NAMALWA (cell line): Measurements from ENCODE around the gene TARP.
"Not testable (repeated sequence)": the region's sequence is repeated elsewhere in the genome, so short reads cannot be mapped to it uniquely, and the experiment has no call there.

Experiments used
- DNase-seq: peaks from one replicate; pipeline ENCODE4 v3.0.0-alpha.2; 2015; ENCODE audit warnings: low spot score

TARP gene

DNA sequence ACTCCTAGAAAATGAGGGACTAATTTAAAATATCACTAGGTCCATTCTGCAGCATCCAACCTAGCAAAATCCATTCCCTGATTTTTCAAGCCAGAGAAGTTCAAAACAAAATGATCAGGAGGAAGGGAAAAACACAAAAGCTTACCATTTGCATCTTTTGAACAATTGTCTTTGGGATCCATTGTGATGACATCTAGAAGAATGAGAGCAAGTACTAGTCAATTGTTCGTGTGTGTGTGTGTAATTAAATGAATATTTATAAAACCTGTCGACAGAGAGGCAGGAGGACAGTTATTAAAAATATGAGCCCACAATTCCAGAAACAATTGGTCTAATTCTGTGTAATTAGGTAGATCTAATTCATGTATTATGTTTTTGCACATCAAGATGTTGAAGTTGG is 11.4 kb downstream of the TARP start:
- not testable (repeated sequence) for DNase-seq

- not testable (repeated sequence) for DNase-seq
Measured at GRCh38 chr7:38261601-38262000, 11.8 kb downstream of the TARP start.

- not testable (repeated sequence) for DNase-seq
Measured at GRCh38 chr7:38259157-38259556, 14.3 kb downstream of the TARP start.

DNA sequence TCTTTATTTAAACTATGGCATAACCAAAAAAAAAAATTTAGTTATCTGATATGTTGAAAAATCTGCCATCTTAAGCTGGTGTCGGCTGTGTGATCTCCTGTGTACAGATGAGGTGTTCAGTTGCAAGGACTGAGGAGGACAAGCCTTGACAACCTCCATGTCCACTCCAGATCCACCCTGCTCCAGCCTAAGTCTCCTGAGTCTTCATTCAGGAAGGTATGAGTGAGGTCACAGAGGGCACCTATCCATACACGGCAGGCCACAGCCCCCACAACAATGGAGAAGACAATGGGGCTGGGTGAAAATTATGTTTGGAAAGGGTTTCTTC is 16.1 kb downstream of the TARP start:
- DNase-seq: no peak

GRCh38 chr7:38249849-38250248 is 23.6 kb downstream of the TARP start:
- not testable (repeated sequence) for DNase-seq

GRCh38 chr7:38248069-38248567 is 25.3 kb downstream of the TARP start:
- no peak for DNase-seq

DNA sequence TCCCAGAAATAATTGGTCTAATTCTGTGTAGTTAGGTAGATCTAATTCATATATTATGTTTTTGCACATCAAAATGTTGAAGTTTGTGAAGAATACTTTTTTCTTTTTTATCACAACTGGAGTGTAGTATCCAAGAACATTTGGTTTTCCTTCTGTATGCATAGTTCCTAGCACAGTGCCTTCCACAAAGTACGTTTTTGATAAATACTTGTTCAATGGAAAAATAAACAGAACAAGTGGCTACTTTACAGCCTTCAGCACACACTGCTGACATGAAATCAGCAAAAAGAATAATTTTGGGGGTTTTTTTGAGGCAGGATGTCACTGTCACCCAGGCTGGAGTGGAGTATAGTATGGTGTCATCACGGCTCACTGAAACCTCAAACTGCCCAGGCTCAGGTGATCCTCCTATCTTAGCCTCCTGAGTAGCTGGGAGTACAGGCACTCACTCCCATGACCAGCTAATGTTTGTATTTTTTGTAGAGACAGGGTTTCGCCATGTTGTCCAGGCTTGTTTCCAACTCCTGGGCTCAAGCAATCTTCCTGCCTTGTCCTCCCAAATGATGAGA is 27.9 kb downstream of the TARP start:
- no peak for DNase-seq

DNA sequence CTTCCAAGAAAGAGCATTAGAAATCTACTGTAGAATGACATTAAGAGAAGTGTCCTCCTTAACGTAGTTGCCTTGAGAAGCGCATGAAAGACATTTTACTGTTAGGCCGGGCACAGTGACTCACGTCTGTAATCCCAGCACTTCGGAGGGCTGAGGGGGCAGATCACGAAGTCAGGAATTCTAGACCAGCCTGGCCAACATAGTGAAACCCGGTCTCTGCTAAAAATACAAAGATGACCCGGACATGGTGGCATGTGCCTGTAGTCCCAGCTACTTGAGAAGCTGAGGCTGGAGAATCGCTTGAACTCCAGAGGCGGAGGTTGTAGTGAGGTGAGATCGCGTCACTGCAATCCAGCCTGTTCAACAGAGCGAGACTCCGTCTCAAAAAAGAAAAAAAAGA is 28.9 kb downstream of the TARP start:
- DNase-seq: no peak

DNA sequence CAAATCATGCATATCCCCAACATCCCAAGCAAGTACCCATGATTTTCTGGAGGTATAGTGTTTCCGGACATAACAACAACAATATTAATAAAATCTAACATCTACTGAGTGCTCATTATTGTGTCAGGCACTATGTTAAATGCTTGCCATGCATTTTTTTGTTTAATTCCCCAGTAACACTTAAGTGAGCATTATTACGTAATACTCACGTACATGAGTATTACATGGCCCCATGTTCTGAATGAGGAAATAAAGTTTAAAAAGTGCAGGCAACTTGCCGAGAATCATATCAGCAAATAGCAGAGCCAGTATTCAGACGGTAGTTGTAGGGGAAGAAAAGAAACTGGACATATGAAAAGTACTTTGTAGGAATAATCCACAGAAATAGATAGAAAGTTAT is 30.1 kb downstream of the TARP start:
- not testable (repeated sequence) for DNase-seq

GRCh38 chr7:38242814-38243213 is 30.6 kb downstream of the TARP start:
- no peak for DNase-seq

GRCh38 chr7:38241071-38241470 is 32.4 kb downstream of the TARP start:
- no peak for DNase-seq

DNA sequence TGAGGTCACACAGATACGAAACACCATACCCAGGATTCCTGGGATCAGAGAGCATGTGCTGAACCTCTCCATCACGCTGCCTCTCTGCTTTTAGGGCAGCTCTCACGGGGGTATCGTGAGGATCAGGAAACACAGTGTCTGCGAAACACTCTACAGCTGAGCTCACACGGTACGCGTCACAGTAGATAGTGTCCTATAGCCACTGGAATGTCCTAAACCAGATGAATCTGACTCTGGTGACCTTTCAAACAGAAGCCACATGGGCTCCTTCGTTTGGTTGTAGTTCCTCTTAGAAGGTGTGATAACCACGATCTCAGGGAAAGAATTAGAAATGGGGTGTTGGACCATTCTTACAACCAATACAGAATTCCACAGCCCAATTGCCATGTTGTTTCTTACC is 34.3 kb downstream of the TARP start:
- DNase-seq: not testable (repeated sequence)

DNA sequence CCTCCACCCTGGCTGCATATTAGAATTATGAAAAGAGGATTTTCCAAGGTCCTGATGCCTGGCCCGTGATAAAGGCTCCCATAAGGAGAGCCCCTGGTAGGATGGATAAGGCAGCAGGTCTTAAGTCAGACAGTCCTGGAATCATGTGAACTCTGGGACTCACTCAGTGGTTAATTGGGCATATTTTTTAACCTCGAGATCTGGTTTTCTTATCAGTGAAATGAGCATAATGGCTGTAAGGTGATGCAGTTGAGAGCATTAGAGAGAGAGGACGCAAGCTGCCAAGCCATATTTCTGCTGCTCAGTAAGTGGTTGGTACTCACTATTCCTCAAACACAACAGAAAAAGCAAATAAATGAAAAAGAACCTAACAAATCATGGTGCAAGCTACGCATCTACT is 37.8 kb downstream of the TARP start:
- no peak for DNase-seq

GRCh38 chr7:38234759-38235158 is 38.7 kb downstream of the TARP start:
- DNase-seq: not testable (repeated sequence)

DNA sequence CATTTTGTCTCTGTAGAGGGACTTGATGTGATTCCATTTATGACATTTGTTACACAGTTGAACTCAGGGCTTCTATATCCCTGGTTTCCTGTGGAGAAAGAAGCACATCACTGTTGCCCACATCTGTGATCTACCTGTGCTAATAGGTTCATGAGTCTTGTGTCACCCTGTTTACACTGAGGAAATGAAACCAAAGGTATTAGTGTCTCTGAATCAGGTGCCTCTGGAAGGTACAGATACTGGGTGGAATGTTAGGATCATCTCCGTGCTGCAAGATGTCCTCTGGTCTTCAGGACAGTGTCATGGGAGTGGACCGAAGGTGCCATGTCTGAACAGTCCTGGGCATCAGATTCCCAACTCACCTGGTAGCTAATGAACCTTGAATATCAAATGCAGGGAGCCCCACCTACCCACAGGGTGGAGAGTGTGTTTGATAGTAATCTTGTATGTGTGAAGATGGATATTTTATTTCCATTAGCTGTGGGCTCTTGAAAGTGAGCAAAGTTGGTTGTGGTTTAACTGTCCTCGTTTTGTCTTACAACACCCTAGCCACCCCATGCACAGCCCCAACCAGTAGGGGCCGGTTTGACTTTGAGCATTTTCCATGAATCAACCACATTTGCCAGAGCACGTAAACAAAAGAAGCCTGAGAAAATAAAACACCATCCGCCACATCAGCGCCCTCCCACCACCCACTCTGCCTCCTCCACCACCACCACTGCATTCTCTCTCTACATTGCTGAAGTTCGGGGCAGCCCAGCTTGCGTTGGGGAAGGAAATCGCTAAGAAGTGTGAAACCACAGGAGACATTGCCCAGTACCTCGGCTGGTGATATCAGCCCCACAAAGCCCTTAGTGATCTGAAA is 40.7 kb downstream of the TARP start:
- peak; percentile 17 for DNase-seq

DNA sequence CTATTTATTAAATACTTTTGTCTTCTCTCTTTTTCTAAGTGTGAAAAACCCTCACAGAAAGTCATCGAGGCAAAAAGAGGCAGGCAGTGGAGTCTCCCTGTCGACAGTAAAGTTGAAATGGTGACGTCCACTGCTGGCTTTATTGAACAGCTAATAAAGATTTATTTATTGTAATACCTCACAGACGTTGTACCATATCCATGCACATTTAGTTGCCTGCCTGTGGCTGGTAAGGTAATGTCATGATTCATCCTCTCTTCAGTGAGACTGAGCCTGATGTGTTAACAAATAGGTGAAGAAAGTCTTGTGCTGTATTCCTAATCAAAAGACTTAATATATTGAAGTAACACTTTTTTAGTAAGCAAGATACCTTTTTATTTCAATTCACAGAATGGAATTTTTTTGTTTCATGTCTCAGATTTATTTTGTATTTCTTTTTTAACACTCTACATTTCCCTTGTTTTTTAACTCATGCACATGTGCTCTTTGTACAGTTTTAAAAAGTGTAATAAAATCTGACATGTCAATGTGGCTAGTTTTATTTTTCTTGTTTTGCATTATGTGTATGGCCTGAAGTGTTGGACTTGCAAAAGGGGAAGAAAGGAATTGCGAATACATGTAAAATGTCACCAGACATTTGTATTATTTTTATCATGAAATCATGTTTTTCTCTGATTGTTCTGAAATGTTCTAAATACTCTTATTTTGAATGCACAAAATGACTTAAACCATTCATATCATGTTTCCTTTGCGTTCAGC is 43.4 kb downstream of the TARP start:
- DNase-seq: no peak

DNA sequence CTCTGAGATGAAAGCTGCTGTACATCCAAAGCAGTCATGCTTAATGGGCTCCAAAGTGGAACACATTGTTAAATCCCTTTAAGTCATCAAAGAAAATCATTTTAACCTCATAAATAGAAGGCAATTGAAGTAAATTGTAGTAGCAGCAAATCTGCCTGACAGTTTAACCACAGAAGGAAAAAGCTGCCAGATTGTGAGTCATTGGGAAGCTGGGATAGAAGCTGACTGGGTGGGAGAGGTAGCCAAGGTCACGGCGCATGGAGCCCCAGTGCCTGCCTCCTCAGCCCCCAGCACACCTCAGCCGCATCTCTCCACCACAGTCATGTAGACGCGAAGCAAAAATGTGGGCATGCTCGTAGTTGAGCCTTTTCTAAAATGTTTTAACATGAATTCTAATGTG is 44.0 kb downstream of the TARP start:
- no peak for DNase-seq

GRCh38 chr7:38224392-38224791 is 49.0 kb downstream of the TARP start:
- no peak for DNase-seq

DNA sequence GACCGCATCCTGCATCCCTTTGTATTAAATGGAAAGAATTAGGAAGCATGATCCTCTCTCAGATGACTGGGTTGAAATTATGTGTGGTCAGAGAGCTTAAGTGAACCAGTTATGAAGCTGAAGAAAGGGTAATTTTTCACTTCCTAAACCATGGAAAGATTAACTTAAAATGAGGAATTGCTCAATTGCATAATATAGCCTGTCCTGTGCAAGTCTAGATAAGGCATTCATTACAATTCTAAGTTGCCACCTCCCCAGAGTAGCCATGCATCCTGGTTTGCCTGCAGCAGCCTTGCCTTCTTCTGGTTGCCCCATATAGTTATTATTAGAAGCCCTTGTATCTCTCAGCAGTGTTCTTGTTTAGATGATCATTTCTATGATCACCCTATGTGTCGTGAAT is 50.1 kb downstream of the TARP start:
- no peak for DNase-seq

DNA sequence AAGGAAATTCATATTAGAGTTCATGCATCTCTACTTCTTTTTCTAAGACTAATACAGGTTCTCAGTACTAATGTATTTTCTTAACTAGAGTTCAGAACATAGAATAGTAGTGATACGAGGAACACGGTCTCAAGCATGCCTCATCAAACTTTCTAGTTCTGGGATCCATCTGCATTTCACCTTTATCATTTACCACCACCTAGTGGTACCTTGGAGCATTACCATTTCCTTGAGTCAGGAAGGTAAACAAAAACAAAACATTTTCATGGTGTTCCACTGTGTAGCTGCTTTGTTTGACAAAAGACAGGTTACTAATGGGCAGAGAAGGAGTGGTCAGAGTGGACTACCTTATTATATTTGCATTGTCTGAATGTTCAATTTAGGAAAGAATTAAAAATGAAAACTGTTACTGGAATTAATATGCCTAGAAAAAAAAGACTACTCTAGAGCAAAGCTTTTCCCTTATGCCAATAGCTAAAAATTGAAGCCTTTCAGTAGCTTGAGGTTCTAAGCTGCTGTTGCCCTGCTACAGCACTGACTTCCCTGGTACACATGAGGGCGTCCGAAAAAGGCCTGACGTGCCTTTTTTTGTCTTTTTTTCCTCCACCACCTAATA is 50.8 kb downstream of the TARP start:
- peak; percentile 84 for DNase-seq

DNA sequence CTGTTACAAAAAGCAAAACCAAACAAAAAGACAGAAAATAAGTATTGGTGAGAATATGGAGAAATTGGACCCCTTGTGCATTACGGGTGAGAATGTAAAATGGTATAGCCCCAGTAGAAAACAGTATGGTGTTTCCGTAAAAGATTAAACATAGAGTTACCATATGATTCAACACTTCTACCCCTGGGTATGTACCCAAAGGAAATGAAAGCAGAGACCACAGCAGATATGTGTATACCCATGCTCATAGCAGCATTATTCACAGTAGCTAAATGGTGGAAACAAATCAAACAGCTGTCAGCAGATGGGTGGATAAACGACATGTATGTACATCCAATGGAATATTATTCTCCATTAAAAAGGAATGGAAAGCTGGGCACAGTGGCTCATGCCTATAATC is 53.0 kb downstream of the TARP start:
- DNase-seq: no peak

DNA sequence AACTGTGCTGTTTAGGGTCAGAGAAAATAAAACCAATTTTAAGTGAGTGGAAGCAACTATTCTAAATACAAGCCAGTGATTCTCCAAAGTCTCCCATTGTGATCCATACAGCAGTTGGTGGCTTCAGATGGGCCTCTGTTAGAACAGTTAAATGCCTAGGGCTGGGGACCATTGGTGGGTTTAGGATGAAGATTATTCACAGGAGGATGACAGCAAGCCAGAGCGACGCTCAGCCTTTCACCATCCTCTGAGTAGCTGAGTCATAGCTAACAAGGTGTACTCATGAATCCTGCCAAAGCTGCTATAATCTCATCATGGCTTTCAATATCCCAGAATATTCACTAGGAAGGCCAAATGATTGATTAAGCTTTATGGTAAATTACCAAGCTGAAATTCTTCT is 55.8 kb downstream of the TARP start:
- DNase-seq: no peak
